Measurements from ENCODE around the gene TBCC.

- no peak for TF ChIP-seq TAF1 (IDR thresholded peaks at IDR 0.05; ENCODE audit: low read depth, low read length)
- TF ChIP-seq POLR2AphosphoS5 (IDR thresholded peaks at IDR 0.05; ENCODE audit: low read depth, low read length): peak; percentile 24; the same call in 1 of the 2 replicates
Observed at GRCh38 chr6:42790549-42791181, 44.8 kb upstream of the TBCC start.
